GM18502 (cell line): ENCODE data around the gene THBS3.
"Not testable (repeated sequence)": the region's sequence is repeated elsewhere in the genome, so short reads cannot be mapped to it uniquely, and the experiment has no call there.

Experiments
- ATAC-seq: cut with Tn5 transposase; IDR thresholded peaks from one replicate; pipeline ENCODE4 v1.9.1; 2021; ENCODE audit warnings: mild to moderate bottlenecking; ENCODE audit not compliant: unreplicated experiment, poor library complexity

The THBS3 gene

DNA sequence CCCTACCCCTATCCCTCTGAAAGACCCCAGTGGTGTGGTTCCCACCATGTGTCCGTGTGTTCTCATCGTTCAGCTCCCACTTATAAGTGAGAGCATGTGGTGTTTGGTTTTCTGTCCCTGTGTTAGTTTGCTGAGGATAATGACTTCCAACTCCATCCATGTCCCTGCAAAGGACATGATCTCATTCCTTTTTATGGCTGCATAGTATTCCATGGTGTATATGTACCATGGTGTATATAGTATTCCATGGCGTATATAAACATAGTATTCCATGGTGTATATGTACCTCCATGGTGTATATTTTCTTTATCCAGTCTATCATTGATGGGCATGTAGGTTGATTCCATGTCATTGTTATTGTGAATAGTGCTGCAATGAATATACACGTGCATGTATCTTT lies 43.9 kb downstream of the THBS3 start:
- not testable (repeated sequence) for ATAC-seq

DNA sequence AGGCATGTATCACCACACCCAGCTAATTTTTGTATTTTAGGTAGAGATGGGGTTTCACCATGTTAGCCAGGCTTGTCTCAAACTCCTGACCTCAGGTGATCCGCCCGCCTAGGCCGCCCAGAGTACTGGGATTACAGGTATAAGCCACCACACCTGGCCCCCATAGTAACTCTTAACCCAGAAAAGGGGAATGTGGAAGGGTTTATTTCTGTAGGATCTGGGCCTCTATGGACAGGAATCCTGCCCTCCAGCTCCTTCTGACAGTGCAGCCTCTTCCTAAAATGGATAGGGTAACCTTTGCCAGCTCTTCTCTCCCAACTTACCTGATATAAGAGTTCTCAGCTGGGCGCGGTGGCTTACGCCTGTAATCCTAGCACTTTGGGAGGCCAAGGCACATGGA lies 45.1 kb downstream of the THBS3 start:
- ATAC-seq, result not testable (repeated sequence)

DNA sequence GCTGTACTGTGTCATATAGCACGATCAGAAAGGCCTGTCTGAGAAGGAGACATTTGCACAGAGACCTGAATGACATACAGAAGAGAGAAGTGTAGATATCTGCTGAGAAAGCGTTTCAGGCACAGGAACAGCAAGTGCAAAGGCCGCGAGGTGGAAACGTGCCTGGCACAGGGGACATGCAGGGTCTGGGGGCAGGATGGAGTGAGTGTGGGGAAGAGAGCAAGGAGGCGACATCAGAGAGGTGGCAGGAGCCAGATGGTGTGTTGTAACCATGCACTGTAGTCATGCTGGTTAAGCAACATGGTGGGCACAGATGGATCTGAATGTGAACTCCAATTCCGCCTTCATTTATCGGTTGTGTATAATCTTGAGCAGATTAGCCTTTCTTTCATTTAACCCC lies 47.6 kb downstream of the THBS3 start:
- no peak for ATAC-seq

DNA sequence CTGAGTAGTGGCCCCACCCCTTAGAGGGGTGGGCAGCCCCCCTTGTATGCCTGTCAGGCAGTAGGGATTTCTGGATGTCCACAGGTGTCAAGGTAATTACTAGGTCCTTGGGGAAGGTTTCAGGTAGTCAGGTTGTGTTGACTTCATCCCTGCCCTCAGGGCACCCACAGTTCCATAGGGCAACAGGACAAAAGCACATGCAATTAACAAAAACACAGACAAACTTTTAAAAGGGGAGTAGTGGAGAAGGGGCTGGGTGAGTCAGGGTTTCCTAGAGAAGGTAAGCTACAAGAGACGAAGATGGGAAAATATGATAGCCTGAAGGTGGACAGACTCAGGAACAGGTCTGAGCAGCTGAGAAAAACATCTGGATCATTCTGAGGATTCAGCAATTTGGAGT lies 48.7 kb downstream of the THBS3 start:
- no peak for ATAC-seq

DNA sequence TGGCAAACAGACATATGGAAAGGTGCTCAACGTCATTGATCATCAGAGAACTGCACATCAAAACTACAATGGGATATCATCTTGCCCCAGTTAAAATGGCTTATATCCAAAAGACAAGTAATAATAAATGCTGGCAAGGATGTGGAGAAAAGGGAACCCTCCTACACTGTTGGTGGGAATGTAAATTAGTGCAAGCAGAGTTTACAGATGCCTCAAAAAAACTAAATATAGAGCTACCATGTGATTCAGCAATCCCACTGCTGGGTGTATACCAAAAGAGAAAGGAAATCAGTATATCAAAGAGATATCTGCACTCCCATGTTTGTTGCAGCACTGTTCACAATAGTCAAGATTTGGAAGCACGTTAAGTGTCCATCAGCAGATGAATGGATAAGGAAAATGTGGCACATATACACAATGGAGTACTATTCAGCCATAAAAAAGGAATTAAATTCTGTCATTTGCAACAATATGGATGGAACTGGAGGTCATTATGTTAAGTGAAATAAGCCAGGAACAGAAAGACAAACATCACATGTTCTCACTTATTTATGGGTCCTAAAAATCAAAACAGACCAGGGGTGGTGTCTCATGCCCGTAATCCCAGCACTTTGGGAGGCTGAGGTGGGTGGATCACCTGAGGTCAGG lies 51.6 kb downstream of the THBS3 start:
- ATAC-seq, result not testable (repeated sequence)
